ENCODE results near the gene SLC9A2.
A peak's percentile ranks its signal among the peaks of the same experiment; 100 is the strongest.

The SLC9A2 gene

GRCh38 chr2:102672107-102672776 is 52.9 kb downstream of the SLC9A2 start:
- DNase-seq (ENCODE audit: low spot score) (no peak), FAIRE-seq (no peak)

- no peak for FAIRE-seq
These were observed 55.0 kb downstream of the SLC9A2 start for GRCh38 chr2:102674370-102674769.

GRCh38 chr2:102674836-102675235 is 55.5 kb downstream of the SLC9A2 start:
- DNase-seq (ENCODE audit: low spot score) (no peak), FAIRE-seq (no peak)

More at GRCh38 chr2:102674370-102674769, 55.0 kb downstream of the SLC9A2 start:
- DNase-seq (ENCODE audit: low spot score): no peak

GRCh38 chr2:102677244-102678215 is 58.2 kb downstream of the SLC9A2 start:
- FAIRE-seq: no peak
- DNase-seq (ENCODE audit: low spot score): no peak

- DNase-seq (ENCODE audit: low spot score): no peak
- no peak for FAIRE-seq
These were observed 59.1 kb downstream of the SLC9A2 start for GRCh38 chr2:102678442-102678841.

- no peak for DNase-seq (ENCODE audit: low spot score)
- FAIRE-seq: no peak
These were observed 67.4 kb downstream of the SLC9A2 start for GRCh38 chr2:102686479-102687439.

GRCh38 chr2:102690012-102690411 is 70.7 kb downstream of the SLC9A2 start:
- DNase-seq (ENCODE audit: low spot score) (no peak), FAIRE-seq (no peak)

GRCh38 chr2:102696463-102696862 is 77.1 kb downstream of the SLC9A2 start:
- DNase-seq (ENCODE audit: low spot score): no peak
- no peak for FAIRE-seq

- FAIRE-seq: no peak
These were observed 79.2 kb downstream of the SLC9A2 start for GRCh38 chr2:102698369-102699111.

GRCh38 chr2:102703305-102703704 is 84.0 kb downstream of the SLC9A2 start:
- no peak for FAIRE-seq
- no peak for DNase-seq (ENCODE audit: low spot score)

More at GRCh38 chr2:102698369-102699111, 79.2 kb downstream of the SLC9A2 start:
- DNase-seq (ENCODE audit: low spot score): peak; percentile 36

- no peak for FAIRE-seq
- no peak for DNase-seq (ENCODE audit: low spot score)
These were observed 84.4 kb downstream of the SLC9A2 start for GRCh38 chr2:102703748-102704147.

- DNase-seq (ENCODE audit: low spot score): no peak
- no peak for FAIRE-seq
These were observed 85.2 kb downstream of the SLC9A2 start for GRCh38 chr2:102704531-102704930.

GRCh38 chr2:102707796-102708695 is 88.7 kb downstream of the SLC9A2 start:
- FAIRE-seq (no peak), DNase-seq (ENCODE audit: low spot score) (no peak)

- DNase-seq (ENCODE audit: low spot score) (peak; percentile 66), FAIRE-seq (peak; percentile 63)
These were observed 89.7 kb downstream of the SLC9A2 start for GRCh38 chr2:102708847-102709559.

- DNase-seq (ENCODE audit: low spot score) (no peak), FAIRE-seq (no peak)
These were observed 98.1 kb downstream of the SLC9A2 start for GRCh38 chr2:102717308-102718018.

- DNase-seq (ENCODE audit: low spot score) (no peak), FAIRE-seq (no peak)
These were observed 99.3 kb downstream of the SLC9A2 start for GRCh38 chr2:102718387-102719316.

- FAIRE-seq (no peak), DNase-seq (ENCODE audit: low spot score) (no peak)
These were observed 104.7 kb downstream of the SLC9A2 start for GRCh38 chr2:102724016-102724490.

Measured in RCC 7860 (cell line).